ENCODE results near the gene SAP25. TPM values are rescaled to one million over a fixed set of nuclear protein-coding genes. Genes with fewer than 3 reads are reported as not detected.

SAP25 gene
- total and polyA plus RNA-seq, 2 of the 8 experiments (the other 6 are each of a cell fraction or from before 2014, with no cell fraction given): 3.6 to 5.8 TPM

GRCh38 chr7:100572949-100573675 lies 588 bp downstream of the SAP25 start:
- no peak overlapping the region for H3K9ac ChIP-seq (replicated peaks in 1 of 4; ENCODE audit: extremely low read depth in 1 of 4, low read depth in 3 of 4, low read length in 3 of 4)
- H3K4ac ChIP-seq (replicated peaks; ENCODE audit: insufficient read length, low read depth, low read length): peak overlapping the region; percentile 91
- 93% methylated on average over 11 of the region's 30 CpGs; no CpG with 5 or more reads in 1 of the 2 experiments for WGBS, 2 experiments (ENCODE audit: extremely low coverage in 1 of 2, insufficient coverage in 1 of 2, insufficient read length in 1 of 2, insufficient replicate concordance in 2 of 2, low coverage in 1 of 2, low lambda C conversion rate in 2 of 2, missing lambda C conversion rate in 1 of 2)
- peaks cover 8% of the 10 kb centered on the region; the same call in 1 of the 2 replicates for H3K23me2 ChIP-seq (ENCODE audit: low read depth, low read length)
- DNase-seq (ENCODE audit: low read depth in 1 of 2, low spot score in 2 of 2) (no peak), FAIRE-seq (no peak)
- H3K79me1 ChIP-seq (ENCODE audit: low read depth, low read length): peaks cover 4% of the 10 kb centered on the region; the same call in 1 of the 2 replicates
- no peak overlapping the region for H4K91ac ChIP-seq (replicated peaks; ENCODE audit: insufficient read length, low read length)
- no peak overlapping the region for H2BK5ac ChIP-seq (ENCODE audit: low read depth, low read length)
- peak overlapping the region; percentile 48; the same call in 1 of the 2 replicates for H3K18ac ChIP-seq (ENCODE audit: extremely low read depth, low read length)
- peak overlapping the region; percentile 35; the same call in 1 of the 2 replicates for H4K8ac ChIP-seq (ENCODE audit: extremely low read depth, insufficient read depth, low read length)
- POLR2A ChIA-PET (ENCODE audit: partially characterized antibody): interaction anchor here (0.8 to 4.8 kb wide), 8 partner anchors 9 to 228 kb away, joined by 3 to 83 read pairs (median 4); partner anchors contain the start of genes FBXO24, LRCH4, MEPCE and PCOLCE
- no peak overlapping the region; the same call in 1 of the 2 replicates for H3K27ac ChIP-seq (ENCODE audit: low read depth, low read length)
- H3K4me1 ChIP-seq (replicated peaks in 1 of 4; ENCODE audit: control insufficient read depth in 3 of 4, insufficient read depth in 4 of 4, low read length in 3 of 4): peaks cover 0 to 33% (median 22%) of the 10 kb centered on the region in 4 experiments; a peak in 6 of 7 replicates
- no peak overlapping the region for H3K14ac ChIP-seq (ENCODE audit: insufficient read length)
- no peak overlapping the region for H3K4me2 ChIP-seq (ENCODE audit: insufficient read depth in 1 of 2, low read depth in 2 of 2, low read length in 2 of 2)
- H2BK20ac ChIP-seq (ENCODE audit: low read length): peak overlapping the region; percentile 72; the same call in 1 of the 2 replicates
- H3K56ac ChIP-seq (replicated peaks; ENCODE audit: insufficient read length, low read depth, low read length): no peak overlapping the region
- peaks cover 0 to 4% (median under 1%) of the 10 kb centered on the region in 4 experiments; a peak in 1 of 7 replicates for H3K27me3 ChIP-seq (replicated peaks in 1 of 4; ENCODE audit: control insufficient read depth in 3 of 4, extremely low read depth in 1 of 4, insufficient read depth in 3 of 4, low read length in 3 of 4)
- H2BK12ac ChIP-seq (ENCODE audit: low read depth, low read length): no peak overlapping the region
- CTCF ChIA-PET (ENCODE audit: partially characterized antibody): interaction anchor here (0.5 to 4.8 kb wide), 11 partner anchors 11 to 104 kb away, joined by 3 to 53 read pairs (median 3); partner anchors contain the start of genes FBXO24 and LRCH4
- H4K5ac ChIP-seq (ENCODE audit: insufficient read length, low read depth, low read length): no peak overlapping the region
- H2BK120ac ChIP-seq (replicated peaks; ENCODE audit: low read depth, low read length): no peak overlapping the region
- H3K4me3 ChIP-seq (ENCODE audit: extremely low read depth in 1 of 4, insufficient read depth in 2 of 4, low read depth in 3 of 4, low read length in 4 of 4): no peak overlapping the region
- no peak overlapping the region for H3K23ac ChIP-seq (ENCODE audit: insufficient read length)
- peaks cover 0 to 8% of the 10 kb centered on the region in 2 experiments for H4K20me1 ChIP-seq (replicated peaks in 1 of 2; ENCODE audit: control insufficient read depth in 1 of 2, insufficient read depth in 2 of 2, low read length in 2 of 2)
- H2BK15ac ChIP-seq (ENCODE audit: low read length): peak overlapping the region; percentile 72; the same call in 1 of the 2 replicates
- no peaks in the 10 kb centered on the region for H3K79me2 ChIP-seq (ENCODE audit: control insufficient read depth in 1 of 2, insufficient read depth in 2 of 2, low read length in 2 of 2)
- no peak overlapping the region for H2AFZ ChIP-seq (ENCODE audit: low read length)
- peaks cover 0 to 24% (median 13%) of the 10 kb centered on the region in 4 experiments; a peak in 5 of 8 replicates for H3K36me3 ChIP-seq (ENCODE audit: control insufficient read depth in 2 of 4, insufficient read depth in 4 of 4, low read length in 3 of 4)
- no peaks in the 10 kb centered on the region for H3K9me3 ChIP-seq (ENCODE audit: insufficient read depth in 2 of 2, low read depth in 1 of 2, low read length in 1 of 2)
- H2AK5ac ChIP-seq (ENCODE audit: low read depth, low read length): 0 out of 2 replicates have a peak overlapping the region, but pooled peaks have one; percentile 39
- TF ChIP-seq YY1 (IDR thresholded peaks at IDR 0.05; ENCODE audit: low read depth, low read length) (no peak), RAD21 (IDR thresholded peaks at IDR 0.05 in 1 of 2, conservative IDR thresholded peaks at IDR 0.05 in 1 of 2; ENCODE audit: low read depth in 2 of 2, low read length in 2 of 2) (no peak), MAX (IDR thresholded peaks at IDR 0.05) (no peak), CTBP2 (IDR thresholded peaks at IDR 0.05; ENCODE audit: borderline replicate concordance, insufficient read depth, insufficient read length, low read length) (no peak), FOSL1 (IDR thresholded peaks at IDR 0.05; ENCODE audit: insufficient read depth, low read depth, low read length) (no peak), CHD1 (IDR thresholded peaks at IDR 0.05; ENCODE audit: low read depth, low read length) (no peak), HDAC2 (IDR thresholded peaks at IDR 0.05; ENCODE audit: borderline replicate concordance in 1 of 2, low read depth in 2 of 2, low read length in 2 of 2) (no peak), BCL11A (IDR thresholded peaks at IDR 0.05; ENCODE audit: low read depth in 2 of 2, low read length in 2 of 2) (no peak), KDM4A (IDR thresholded peaks at IDR 0.05; ENCODE audit: low read depth, low read length, severe bottlenecking) (no peak), CREB1 (IDR thresholded peaks at IDR 0.05) (no peak)
